Transverse colon (tissue), 3 donors: ENCODE measurements around the gene XIST.

ENCODE experiments used
- CTCF ChIP-seq, 5 experiments: fragments of 200-600 bp in 3 of 5; fragments of 450-650 bp in 2 of 5; sonication (generic) in 3 of 5; IDR thresholded peaks; 1 replicate in 2 of 5; 2 replicates in 3 of 5; pipeline ENCODE4 v1.5.1; 2016 to 2017; ENCODE audit warnings: antibody characterized with exemption in 5 of 5, inconsistent platforms in 3 of 5, mild to moderate bottlenecking in 2 of 5, moderate library complexity in 1 of 5
- EP300 ChIP-seq: sonication (generic); formaldehyde crosslinking; IDR thresholded peaks from one replicate; pipeline ENCODE4 v1.6.1; 2017; ENCODE audit warnings: antibody characterized with exemption, low read depth
- POLR2A ChIP-seq: fragments of 450-650 bp; IDR thresholded peaks from one replicate; pipeline ENCODE4 v1.6.1; 2016; ENCODE audit warnings: antibody characterized with exemption, mild to moderate bottlenecking, moderate library complexity

GRCh38 chrX:73828080-73828720 is 24.3 kb downstream of the XIST start:
- TF ChIP-seq CTCF (IDR thresholded peaks at IDR 0.05) (no peak), POLR2A (no peak), EP300 (no peak)
